ENCODE results near the gene SORCS2.

DNA sequence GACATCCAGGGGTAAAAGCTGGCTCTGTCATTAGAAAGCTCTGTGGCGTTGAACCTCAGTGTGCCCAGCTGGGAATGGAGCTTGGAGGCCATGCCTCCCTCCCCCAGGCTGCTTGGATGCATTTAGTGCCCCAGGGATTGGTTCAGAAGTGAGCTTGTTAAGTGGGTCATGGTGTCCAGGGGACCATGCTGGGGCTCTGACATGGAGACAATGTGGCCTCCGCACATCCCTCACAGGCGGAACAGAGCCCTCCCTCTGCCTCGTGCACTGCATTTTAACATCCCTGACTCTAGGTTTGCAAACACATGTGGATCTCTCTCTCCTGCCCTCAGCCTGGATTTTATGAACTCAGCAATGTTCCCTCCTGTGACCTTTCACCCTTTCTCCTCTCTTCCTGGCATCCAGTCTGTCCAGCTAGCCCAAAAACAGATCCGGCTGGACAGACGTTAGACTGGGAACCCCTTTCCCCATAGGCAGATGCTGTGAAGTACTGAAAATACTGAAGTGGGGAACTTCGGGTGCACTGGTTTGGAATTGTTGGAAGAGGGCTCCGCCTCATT is 81.5 kb downstream of the SORCS2 start:
- no peak for TF ChIP-seq POLR2A (IDR thresholded peaks at IDR 0.05; ENCODE audit: low read length)
- TF ChIP-seq GATA1 (IDR thresholded peaks at IDR 0.05; ENCODE audit: low read depth, low read length), result no peak
